Tibial artery (tissue), 4 donors: Measurements from ENCODE around the gene NIPAL3.
"Not testable (repeated sequence)": the region's sequence is repeated elsewhere in the genome, so short reads cannot be mapped to it uniquely, and the experiment has no call there.

Experiments
- DNase-seq, 2 donors: peaks; one replicate each; pipeline ENCODE4 v3.0.0-alpha.2; 2019
- H3K27ac ChIP-seq, 2 donors: fragments of 200-600 bp; sonication (generic) in 1 of 2; 1 replicate in 1 of 2; 2 replicates in 1 of 2; pipeline ENCODE4 v1.5.1; 2018 to 2019; ENCODE audit warnings: mild to moderate bottlenecking in 1 of 2
- H3K27me3 ChIP-seq, 2 donors: fragments of 200-600 bp; sonication (generic) in 1 of 2; one replicate each; pipeline versions ENCODE4 v1.5.1 to v1.6.0; 2016 to 2019
- H3K36me3 ChIP-seq, 3 donors: fragments of 200-600 bp; sonication (generic) in 2 of 3; one replicate each; pipeline ENCODE4 v1.5.1; 2016 to 2019; ENCODE audit warnings: mild to moderate bottlenecking in 2 of 3
- H3K4me1 ChIP-seq, 4 donors: fragments of 200-600 bp; sonication (generic) in 2 of 4; 1 replicate in 3 of 4; 2 replicates in 1 of 4; pipeline ENCODE4 v1.5.1; 2016 to 2019
- H3K4me3 ChIP-seq, 2 donors: fragments of 200-600 bp; sonication (generic) in 1 of 2; 1 replicate in 1 of 2; 2 replicates in 1 of 2; pipeline ENCODE4 v1.5.1; 2018 to 2019; ENCODE audit warnings: mild to moderate bottlenecking in 2 of 2
- H3K9me3 ChIP-seq, 3 donors: fragments of 200-600 bp; sonication (generic) in 1 of 3; one replicate each; pipeline ENCODE4 v1.5.1; 2016 to 2019
- intact Hi-C: fragments of 100-400 bp; cut with DNase I; formaldehyde crosslinking; loops from one replicate; pipeline ENCODE4 v1.15.0; 2023; ENCODE audit warnings: low total_unique reads
- TF ChIP-seq, protein P1 (sequence below), 2 experiments: fragments of 200-600 bp in 1 of 2; fragments of 450-650 bp in 1 of 2; IDR thresholded peaks; one replicate each; pipeline ENCODE4 v1.5.1; 2017 to 2019; ENCODE audit warnings: antibody characterized with exemption in 2 of 2, mild to moderate bottlenecking in 1 of 2, moderate library complexity in 1 of 2

The NIPAL3 gene

DNA sequence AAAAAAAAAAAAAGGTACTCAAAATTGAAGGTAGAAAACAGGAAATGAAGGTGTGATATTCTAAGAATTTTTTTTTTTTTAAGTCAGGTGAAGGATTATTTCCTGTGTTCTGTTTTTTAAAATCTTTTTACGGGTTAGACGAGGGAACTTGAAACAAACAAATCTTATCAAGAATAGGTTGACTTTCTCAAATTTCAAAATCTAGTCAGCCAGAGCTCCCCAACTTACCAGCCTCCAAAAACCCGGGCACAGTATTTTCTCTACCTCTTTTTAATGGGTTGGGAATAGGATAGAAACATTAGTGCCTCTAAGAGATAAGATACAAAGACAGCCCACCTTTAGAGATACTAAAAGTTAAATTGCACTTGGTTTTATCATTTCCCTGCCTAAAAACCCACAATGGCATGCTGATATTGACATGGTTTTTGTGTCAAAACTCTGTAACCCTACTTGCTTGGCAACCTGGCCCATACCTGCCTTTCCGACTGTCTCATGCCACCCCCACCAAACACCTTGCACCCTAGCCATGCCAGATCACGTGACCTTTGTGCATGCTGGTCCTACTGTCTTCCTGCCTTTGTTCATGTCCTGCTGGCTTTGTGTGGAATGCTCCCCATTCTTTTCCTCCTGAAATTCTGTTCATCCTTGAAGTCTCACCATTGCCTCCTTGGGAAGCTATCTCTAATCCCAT, 91.2 kb downstream of the NIPAL3 start:
- Histone ChIP-seq H3K4me1 (peaks cover 0 to 19% (median 7%) of the 10 kb centered on the region in 4 donors), H3K9me3 (no peaks in the 10 kb centered on the region), H3K27ac (no peak overlapping the region), H3K27me3 (peaks cover 0 to 29% of the 10 kb centered on the region in 2 donors), H3K4me3 (no peak overlapping the region), H3K36me3 (no peaks in the 10 kb centered on the region)
- no peak for DNase-seq
- intact Hi-C loops, result no loop called here
- TF ChIP-seq, protein P1, sequence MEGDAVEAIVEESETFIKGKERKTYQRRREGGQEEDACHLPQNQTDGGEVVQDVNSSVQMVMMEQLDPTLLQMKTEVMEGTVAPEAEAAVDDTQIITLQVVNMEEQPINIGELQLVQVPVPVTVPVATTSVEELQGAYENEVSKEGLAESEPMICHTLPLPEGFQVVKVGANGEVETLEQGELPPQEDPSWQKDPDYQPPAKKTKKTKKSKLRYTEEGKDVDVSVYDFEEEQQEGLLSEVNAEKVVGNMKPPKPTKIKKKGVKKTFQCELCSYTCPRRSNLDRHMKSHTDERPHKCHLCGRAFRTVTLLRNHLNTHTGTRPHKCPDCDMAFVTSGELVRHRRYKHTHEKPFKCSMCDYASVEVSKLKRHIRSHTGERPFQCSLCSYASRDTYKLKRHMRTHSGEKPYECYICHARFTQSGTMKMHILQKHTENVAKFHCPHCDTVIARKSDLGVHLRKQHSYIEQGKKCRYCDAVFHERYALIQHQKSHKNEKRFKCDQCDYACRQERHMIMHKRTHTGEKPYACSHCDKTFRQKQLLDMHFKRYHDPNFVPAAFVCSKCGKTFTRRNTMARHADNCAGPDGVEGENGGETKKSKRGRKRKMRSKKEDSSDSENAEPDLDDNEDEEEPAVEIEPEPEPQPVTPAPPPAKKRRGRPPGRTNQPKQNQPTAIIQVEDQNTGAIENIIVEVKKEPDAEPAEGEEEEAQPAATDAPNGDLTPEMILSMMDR (IDR thresholded peaks at IDR 0.05), result no peak

DNA sequence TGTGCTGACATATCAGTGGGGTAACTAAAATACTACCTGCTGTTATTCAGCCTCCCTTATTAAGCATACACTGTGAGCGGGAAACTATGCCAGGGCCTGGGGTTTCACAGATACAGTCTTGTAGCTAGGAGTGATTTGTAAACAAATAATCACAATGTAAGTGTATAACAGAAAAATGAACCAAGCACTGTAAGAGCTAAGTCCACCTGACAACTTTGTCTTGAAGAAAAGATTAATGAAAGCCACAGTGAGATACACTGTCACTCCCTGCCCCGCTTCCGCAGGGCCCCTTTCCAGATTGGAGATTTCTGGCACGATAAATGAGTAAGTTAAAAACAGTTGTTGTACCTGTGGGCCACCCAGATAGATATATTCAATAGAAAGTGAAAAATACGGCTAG, 91.8 kb downstream of the NIPAL3 start:
- Histone ChIP-seq H3K9me3 (no peaks in the 10 kb centered on the region), H3K27me3 (peaks cover 0 to 24% of the 10 kb centered on the region in 2 donors), H3K4me1 (peaks cover 0 to 13% (median 3%) of the 10 kb centered on the region in 4 donors), H3K36me3 (no peaks in the 10 kb centered on the region), H3K4me3 (no peak overlapping the region), H3K27ac (no peak overlapping the region)
- no peak for DNase-seq
- intact Hi-C loops, result no loop called here
- TF ChIP-seq, protein P1 (IDR thresholded peaks at IDR 0.05), result no peak

DNA sequence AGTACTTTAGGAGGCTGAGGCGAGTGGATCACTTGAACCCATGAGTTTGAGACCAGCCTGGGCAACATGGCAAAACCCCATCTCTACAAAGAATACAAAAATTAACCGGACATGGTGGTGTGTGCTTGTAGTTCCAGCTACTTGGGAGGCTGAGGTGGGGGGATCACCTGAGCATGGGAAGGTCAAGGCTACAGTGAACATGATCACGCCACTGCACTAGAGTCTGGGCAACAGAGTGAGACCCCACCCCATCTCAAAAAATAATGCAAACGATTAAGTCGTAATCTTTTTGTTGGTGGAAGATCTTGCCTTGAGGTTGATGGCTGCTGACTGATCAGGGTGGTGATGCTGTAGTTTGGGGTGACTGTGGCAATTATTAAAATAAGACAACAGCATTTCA, 93.3 kb downstream of the NIPAL3 start:
- intact Hi-C loops, result no loop called here
- H3K4me3 ChIP-seq, result no peak overlapping the region
- H3K9me3 ChIP-seq, result no peaks in the 10 kb centered on the region
- no peak for DNase-seq
- no peak overlapping the region for H3K27ac ChIP-seq
- H3K27me3 ChIP-seq, result peaks cover 0 to 15% of the 10 kb centered on the region in 2 donors
- TF ChIP-seq, protein P1 (IDR thresholded peaks at IDR 0.05), result no peak
- no peaks in the 10 kb centered on the region for H3K4me1 ChIP-seq
- H3K36me3 ChIP-seq, result no peaks in the 10 kb centered on the region

DNA sequence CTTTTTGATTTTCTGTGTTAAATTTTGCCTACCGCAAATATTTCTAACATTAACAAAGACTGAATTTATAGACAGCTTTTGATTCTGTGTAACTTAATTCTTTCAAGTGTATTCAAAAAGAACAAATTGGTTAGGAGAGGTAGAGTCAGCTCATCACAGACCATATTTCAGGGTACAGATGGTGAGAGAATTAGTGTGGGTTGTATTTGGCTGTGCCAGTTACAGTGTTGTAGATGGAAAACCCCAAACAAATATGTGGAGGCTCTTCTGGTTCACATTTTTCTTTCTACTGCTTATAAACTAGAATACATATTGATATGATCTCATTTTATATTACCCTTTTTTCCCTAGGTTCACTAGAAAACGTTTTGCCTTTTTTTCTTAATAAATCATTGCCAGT, 98.1 kb downstream of the NIPAL3 start:
- Histone ChIP-seq H3K4me1 (no peaks in the 10 kb centered on the region), H3K4me3 (no peak overlapping the region), H3K27ac (no peak overlapping the region), H3K27me3 (no peaks in the 10 kb centered on the region), H3K36me3 (no peaks in the 10 kb centered on the region), H3K9me3 (no peaks in the 10 kb centered on the region)
- intact Hi-C loops, result no loop called here
- TF ChIP-seq, protein P1 (IDR thresholded peaks at IDR 0.05), result no peak
- no peak for DNase-seq

DNA sequence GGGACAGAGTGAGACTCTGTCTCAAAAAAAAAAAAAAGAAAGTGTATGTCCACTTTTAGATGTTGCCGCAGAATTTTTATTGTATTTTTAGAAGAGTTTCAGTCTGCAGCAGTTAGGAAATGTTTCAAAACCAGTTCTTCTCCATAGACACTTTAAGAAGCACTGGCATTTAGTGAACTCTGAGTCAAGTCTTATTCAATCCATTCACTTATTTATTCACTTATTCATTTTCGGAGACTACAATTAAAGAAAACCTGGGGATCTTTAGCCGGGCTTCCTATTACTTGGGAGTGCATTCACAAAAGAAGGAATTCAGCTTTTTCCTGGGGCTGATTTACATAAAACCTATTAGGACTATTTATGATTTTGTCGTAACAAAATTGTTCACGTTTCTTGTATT, 99.3 kb downstream of the NIPAL3 start:
- no peak for DNase-seq
- no peaks in the 10 kb centered on the region for H3K9me3 ChIP-seq
- H3K27me3 ChIP-seq, result no peaks in the 10 kb centered on the region
- H3K4me1 ChIP-seq, result no peaks in the 10 kb centered on the region
- TF ChIP-seq, protein P1 (IDR thresholded peaks at IDR 0.05), result no peak
- H3K36me3 ChIP-seq, result no peaks in the 10 kb centered on the region
- intact Hi-C loops, result no loop called here
- no peak overlapping the region for H3K4me3 ChIP-seq
- H3K27ac ChIP-seq, result no peak overlapping the region

DNA sequence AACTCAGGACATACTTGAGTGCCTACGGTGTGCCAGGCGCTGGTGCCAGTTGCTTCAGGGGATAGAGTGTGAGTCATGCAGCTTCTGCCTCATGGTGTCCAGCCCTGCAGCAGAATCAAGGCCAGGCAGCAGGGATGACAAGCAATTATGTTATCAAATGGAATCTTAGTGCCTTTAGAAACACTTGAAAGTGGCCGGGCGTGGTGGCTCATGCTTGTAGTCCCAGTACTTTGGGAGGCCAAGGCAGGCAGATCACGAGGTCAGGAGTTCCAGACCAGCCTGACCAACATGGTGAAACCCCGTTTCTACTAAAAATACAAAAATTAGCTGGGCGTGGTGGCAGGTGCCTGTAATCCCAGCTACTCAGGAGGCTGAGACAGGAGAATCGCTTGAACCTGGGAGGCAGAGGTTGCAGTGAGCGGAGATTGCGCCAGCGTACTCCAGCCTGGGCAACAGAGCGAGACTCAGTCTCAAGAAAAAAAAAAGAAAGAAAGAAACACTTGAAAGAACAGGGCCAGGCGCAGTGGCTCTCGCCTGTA, 100.1 kb downstream of the NIPAL3 start:
- intact Hi-C loops, H3K4me3 ChIP-seq, H3K4me1 ChIP-seq, H3K36me3 ChIP-seq, H3K27ac ChIP-seq, DNase-seq, H3K27me3 ChIP-seq, H3K9me3 ChIP-seq: not testable (repeated sequence)
